WTC11 (cell line): ENCODE data around the gene SHOX.

Experiments used
- ATF6 ChIP-seq: sonication (generic); formaldehyde crosslinking; IDR thresholded peaks from 2 replicates; pipeline ENCODE4 v1.8.1; 2023; ENCODE audit warnings: mild to moderate bottlenecking, missing genetic modification reagents
- CTCF ChIP-seq: fragments of 200-600 bp; IDR thresholded peaks from 2 replicates; pipeline ENCODE4 v1.8.0; 2022; ENCODE audit warnings: antibody characterized with exemption
- ELF4 ChIP-seq: sonication (generic); formaldehyde crosslinking; IDR thresholded peaks from 2 replicates; pipeline ENCODE4 v1.8.1; 2022; ENCODE audit warnings: low read depth, mild to moderate bottlenecking, moderate library complexity, missing genetic modification reagents
- EMX1 ChIP-seq: fragments of 250-450 bp; sonication (Bioruptor Pico); IDR thresholded peaks from 2 replicates; pipeline ENCODE4 v1.8.0; 2021; ENCODE audit warnings: mild to moderate bottlenecking
- ESRRA ChIP-seq: sonication (generic); formaldehyde crosslinking; IDR thresholded peaks from 2 replicates; pipeline ENCODE4 v1.8.1; 2022; ENCODE audit warnings: mild to moderate bottlenecking, missing genetic modification reagents, borderline replicate concordance
- FOXP4 ChIP-seq: sonication (generic); formaldehyde crosslinking; IDR thresholded peaks from 2 replicates; pipeline ENCODE4 v1.8.0; 2022; ENCODE audit warnings: mild to moderate bottlenecking, missing genetic modification reagents
- JUN ChIP-seq: sonication (generic); formaldehyde crosslinking; IDR thresholded peaks from 2 replicates; pipeline ENCODE4 v1.8.0; 2023; ENCODE audit warnings: mild to moderate bottlenecking, missing genetic modification reagents
- NR3C1 ChIP-seq: sonication (generic); formaldehyde crosslinking; conservative IDR thresholded peaks from 2 replicates; pipeline ENCODE4 v1.8.1; 2023; ENCODE audit warnings: low read depth, mild to moderate bottlenecking, missing genetic modification reagents
- ZNF317 ChIP-seq: sonication (generic); formaldehyde crosslinking; IDR thresholded peaks from 2 replicates; pipeline ENCODE4 v1.8.1; 2023; ENCODE audit warnings: low read depth, mild to moderate bottlenecking, moderate library complexity, missing genetic modification reagents, borderline replicate concordance
- TF ChIP-seq, protein P1 (sequence below): sonication (generic); formaldehyde crosslinking; IDR thresholded peaks from 2 replicates; pipeline ENCODE4 v1.8.1; 2022; ENCODE audit warnings: mild to moderate bottlenecking, missing genetic modification reagents, moderate library complexity, borderline replicate concordance

- TF ChIP-seq CTCF (no peak), FOXP4 (CRISPR knock-in tag) (no peak), ESRRA (CRISPR knock-in tag) (no peak), EMX1 (CRISPR knock-in tag) (no peak), NR3C1 (no peak), ATF6 (no peak), ZNF317 (no peak), ELF4 (CRISPR knock-in tag) (no peak), JUN (CRISPR knock-in tag) (no peak)
- TF ChIP-seq, protein P1, sequence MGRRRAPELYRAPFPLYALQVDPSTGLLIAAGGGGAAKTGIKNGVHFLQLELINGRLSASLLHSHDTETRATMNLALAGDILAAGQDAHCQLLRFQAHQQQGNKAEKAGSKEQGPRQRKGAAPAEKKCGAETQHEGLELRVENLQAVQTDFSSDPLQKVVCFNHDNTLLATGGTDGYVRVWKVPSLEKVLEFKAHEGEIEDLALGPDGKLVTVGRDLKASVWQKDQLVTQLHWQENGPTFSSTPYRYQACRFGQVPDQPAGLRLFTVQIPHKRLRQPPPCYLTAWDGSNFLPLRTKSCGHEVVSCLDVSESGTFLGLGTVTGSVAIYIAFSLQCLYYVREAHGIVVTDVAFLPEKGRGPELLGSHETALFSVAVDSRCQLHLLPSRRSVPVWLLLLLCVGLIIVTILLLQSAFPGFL (CRISPR knock-in tag) = no peak
These were observed 49.5 kb upstream of the SHOX start for GRCh38 chrX:581066-581465.
